ENCODE results near the gene GRIK2. TPM values are rescaled to one million over a fixed set of nuclear protein-coding genes. Genes with fewer than 3 reads are reported as not detected.

Gene GRIK2
- total and polyA plus RNA-seq, 2 donors (not counting 3 experiments of a cell fraction or from before 2014, with no cell fraction given), result not detected

GRCh38 chr6:101887532-101887931 lies 494.0 kb downstream of the GRIK2 start:
- Histone ChIP-seq H3K4me1 (ENCODE audit: control insufficient read depth, extremely low read depth, insufficient read depth, low read length) (no peaks in the 10 kb centered on the region), H2AFZ (ENCODE audit: low read depth, low read length) (no peak overlapping the region), H3K27ac (ENCODE audit: insufficient read depth, low read depth, low read length) (no peak overlapping the region), H3K4me2 (ENCODE audit: insufficient read depth, low read length) (no peak overlapping the region), H3K9ac (replicated peaks; ENCODE audit: extremely low read depth, insufficient read depth, low read length) (no peak overlapping the region), H3K79me2 (ENCODE audit: control insufficient read depth, insufficient read depth, low read length) (no peaks in the 10 kb centered on the region), H4K20me1 (replicated peaks; ENCODE audit: control insufficient read depth, extremely low read depth, insufficient read depth, low read length) (no peaks in the 10 kb centered on the region), H3K27me3 (ENCODE audit: control insufficient read depth in 2 of 2, insufficient read depth in 2 of 2, low read length in 2 of 2) (no peaks in the 10 kb centered on the region), H3K36me3 (ENCODE audit: control insufficient read depth in 2 of 2, extremely low read depth in 1 of 2, insufficient read depth in 2 of 2, low read length in 2 of 2) (no peaks in the 10 kb centered on the region), H3K9me3 (replicated peaks; ENCODE audit: control insufficient read depth, insufficient read depth, low read length) (no peaks in the 10 kb centered on the region), H3K4me3 (replicated peaks in 1 of 3; ENCODE audit: insufficient read depth in 1 of 3, low read depth in 1 of 3, low read length in 3 of 3) (no peak overlapping the region), H3K9me1 (replicated peaks; ENCODE audit: control insufficient read depth, extremely low read depth, insufficient read depth, low read length) (no peaks in the 10 kb centered on the region)
- dilution Hi-C loops (cut with MboI; ENCODE audit: extremely low pct_ligation_motif_present, low sequenced_read_pairs), result no loop called here
- no peak for FAIRE-seq
- ChIA-PET POLR2A (no interaction called here), CTCF (no interaction called here)
- no TSS peak for BruUV-seq (replicated peaks)
- intact Hi-C loops (cut with micrococcal nuclease), result no loop called here
- no peak for DNase-seq (ENCODE audit: low read depth, low spot score)
- TF ChIP-seq FOS (IDR thresholded peaks at IDR 0.05; ENCODE audit: borderline replicate concordance, insufficient read depth, low read length) (no peak), POLR2A (IDR thresholded peaks at IDR 0.05; ENCODE audit: low read depth, low read length) (no peak), GATA2 (IDR thresholded peaks at IDR 0.05; ENCODE audit: insufficient read depth, insufficient read length, low read depth, low read length) (no peak), JUN (IDR thresholded peaks at IDR 0.05; ENCODE audit: borderline replicate concordance, insufficient read depth, insufficient read length, low read depth) (no peak), MAX (IDR thresholded peaks at IDR 0.05; ENCODE audit: insufficient read depth, insufficient read length) (no peak), CTCF (IDR thresholded peaks at IDR 0.05; ENCODE audit: extremely low read depth in 1 of 2, insufficient read depth in 1 of 2, low read depth in 1 of 2, low read length in 2 of 2) (no peak), MYC (IDR thresholded peaks at IDR 0.05; ENCODE audit: low read depth, low read length) (no peak)

All from endothelial cell of umbilical vein (primary cell).